ENCODE results near the gene AK9.

Gene AK9

GRCh38 chr6:109722564-109723254 lies 31.7 kb upstream of the AK9 start:
- TF ChIP-seq CTCF (IDR thresholded peaks at IDR 0.05; ENCODE audit: borderline replicate concordance, insufficient read depth, low read depth, low read length), result no peak
- no peak overlapping the region for H3K4me3 ChIP-seq (ENCODE audit: low read depth, low read length)

GRCh38 chr6:109722011-109722410 lies 31.0 kb upstream of the AK9 start:
- no peak for TF ChIP-seq CTCF (IDR thresholded peaks at IDR 0.05; ENCODE audit: borderline replicate concordance, insufficient read depth, low read depth, low read length)
- H3K4me3 ChIP-seq (ENCODE audit: low read depth, low read length), result no peak overlapping the region

GRCh38 chr6:109720311-109720710 lies 29.3 kb upstream of the AK9 start:
- no peak overlapping the region for H3K4me3 ChIP-seq (ENCODE audit: low read depth, low read length)
- no peak for TF ChIP-seq CTCF (IDR thresholded peaks at IDR 0.05; ENCODE audit: borderline replicate concordance, insufficient read depth, low read depth, low read length)

GRCh38 chr6:109718991-109719390 lies 28.0 kb upstream of the AK9 start:
- H3K4me3 ChIP-seq (ENCODE audit: low read depth, low read length), result no peak overlapping the region
- no peak for TF ChIP-seq CTCF (IDR thresholded peaks at IDR 0.05; ENCODE audit: borderline replicate concordance, insufficient read depth, low read depth, low read length)

GRCh38 chr6:109717971-109718370 lies 27.0 kb upstream of the AK9 start:
- TF ChIP-seq CTCF (IDR thresholded peaks at IDR 0.05; ENCODE audit: borderline replicate concordance, insufficient read depth, low read depth, low read length), result no peak
- no peak overlapping the region for H3K4me3 ChIP-seq (ENCODE audit: low read depth, low read length)

GRCh38 chr6:109715616-109716015 lies 24.6 kb upstream of the AK9 start:
- no peak overlapping the region for H3K4me3 ChIP-seq (ENCODE audit: low read depth, low read length)
- TF ChIP-seq CTCF (IDR thresholded peaks at IDR 0.05; ENCODE audit: borderline replicate concordance, insufficient read depth, low read depth, low read length), result no peak

- H3K4me3 ChIP-seq (ENCODE audit: low read depth, low read length), result no peak overlapping the region
- TF ChIP-seq CTCF (IDR thresholded peaks at IDR 0.05; ENCODE audit: borderline replicate concordance, insufficient read depth, low read depth, low read length), result no peak
Observed at GRCh38 chr6:109714611-109715010, 23.6 kb upstream of the AK9 start.
